ENCODE data around the gene COPZ1.
"Not testable (repeated sequence)": the region's sequence is repeated elsewhere in the genome, so short reads cannot be mapped to it uniquely, and the experiment has no call there.

COPZ1 gene

DNA sequence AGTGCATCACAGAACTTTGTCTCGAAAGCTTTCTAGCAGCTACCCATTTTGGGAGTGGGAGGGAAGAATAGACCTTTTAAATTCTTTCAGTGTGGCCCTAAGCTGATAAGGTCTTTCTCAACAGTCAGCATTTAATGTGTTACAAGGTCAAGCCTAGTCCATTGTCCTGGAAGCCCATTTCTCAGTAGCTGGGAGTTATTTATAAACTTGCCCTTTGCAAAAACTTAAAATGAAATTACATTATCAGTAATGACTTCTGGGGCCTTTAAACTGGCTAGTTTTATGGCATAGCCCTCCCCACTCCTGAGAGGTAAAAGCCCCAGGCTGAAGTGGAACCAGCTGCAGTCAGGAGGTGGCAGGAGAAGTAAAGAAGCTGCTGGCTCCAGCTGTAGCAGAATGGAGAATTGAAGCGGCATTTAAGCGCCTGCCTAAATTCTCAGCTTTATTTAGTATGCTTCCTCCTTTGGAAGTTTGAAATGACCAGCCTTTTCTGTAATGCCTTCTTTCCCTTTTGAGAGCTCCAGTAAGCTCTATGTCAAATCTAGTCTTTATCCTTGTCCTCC lies 12.4 kb downstream of the COPZ1 start:
- DNase-seq, result no peak

GRCh38 chr12:54337854-54338650 lies 13.1 kb downstream of the COPZ1 start:
- no peak for DNase-seq

- no peak for DNase-seq
Observed at GRCh38 chr12:54338698-54339296, 13.9 kb downstream of the COPZ1 start.

DNA sequence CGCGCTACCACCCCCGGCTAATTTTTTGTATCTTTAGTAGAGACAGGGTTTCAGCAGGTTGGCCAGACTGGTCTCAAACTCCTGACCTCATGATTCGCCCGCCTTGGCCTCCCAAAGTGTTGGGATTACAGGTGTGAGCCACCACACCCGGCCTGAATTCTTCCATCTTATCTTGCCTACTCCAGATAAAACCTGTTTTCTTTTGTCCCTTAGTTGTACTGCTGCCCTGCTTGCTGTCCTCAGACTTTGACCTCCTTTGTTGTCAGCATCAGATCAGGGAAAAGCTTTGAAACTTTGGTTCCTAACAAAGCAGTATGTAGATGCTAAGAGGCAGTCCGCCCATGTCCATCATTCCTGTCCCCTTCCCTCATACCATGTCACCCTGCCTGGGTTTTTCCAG lies 15.9 kb downstream of the COPZ1 start:
- DNase-seq, result no peak

GRCh38 chr12:54341378-54342300 lies 16.7 kb downstream of the COPZ1 start:
- no peak for DNase-seq

DNA sequence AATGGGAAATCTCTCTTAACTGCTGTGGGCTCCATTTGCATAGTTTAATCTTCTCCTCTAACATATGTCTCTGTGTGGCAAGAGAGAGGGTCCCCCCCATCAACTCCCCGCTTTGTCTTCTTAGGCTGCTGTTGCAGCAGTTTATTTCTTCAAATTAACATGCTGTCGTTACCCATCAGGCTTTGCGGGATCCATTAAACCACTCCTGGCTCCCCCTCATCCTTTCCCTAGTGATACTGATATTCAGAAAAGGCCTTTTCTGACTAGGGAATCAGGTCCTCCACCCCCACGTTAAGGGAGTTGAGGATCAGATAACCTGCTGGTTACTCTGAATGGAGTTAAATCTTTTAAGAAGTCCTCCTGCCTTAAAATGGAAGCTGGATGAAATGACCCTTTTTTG lies 24.1 kb downstream of the COPZ1 start:
- no peak for DNase-seq

DNA sequence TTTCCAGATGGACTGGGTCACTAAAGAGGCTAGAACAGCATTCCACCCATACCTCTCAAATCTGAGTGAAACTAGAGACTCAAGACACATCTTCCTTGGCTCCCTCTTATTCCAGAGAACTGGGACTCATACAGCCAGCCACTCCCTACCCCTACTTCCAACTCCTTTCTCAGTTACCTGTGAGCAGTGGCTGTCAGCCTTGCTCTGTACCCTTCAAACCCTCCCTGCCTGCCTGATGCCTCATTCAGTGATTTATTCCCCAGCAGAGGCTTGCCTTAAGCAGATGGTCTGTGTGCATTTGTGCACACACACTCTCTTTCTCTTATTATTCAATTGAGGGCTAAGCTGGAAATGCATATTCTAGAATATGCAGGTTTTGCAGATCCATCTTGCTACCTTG lies 24.7 kb downstream of the COPZ1 start:
- no peak for DNase-seq

- DNase-seq, result no peak
Observed at GRCh38 chr12:54350743-54351142, 25.8 kb downstream of the COPZ1 start.

DNA sequence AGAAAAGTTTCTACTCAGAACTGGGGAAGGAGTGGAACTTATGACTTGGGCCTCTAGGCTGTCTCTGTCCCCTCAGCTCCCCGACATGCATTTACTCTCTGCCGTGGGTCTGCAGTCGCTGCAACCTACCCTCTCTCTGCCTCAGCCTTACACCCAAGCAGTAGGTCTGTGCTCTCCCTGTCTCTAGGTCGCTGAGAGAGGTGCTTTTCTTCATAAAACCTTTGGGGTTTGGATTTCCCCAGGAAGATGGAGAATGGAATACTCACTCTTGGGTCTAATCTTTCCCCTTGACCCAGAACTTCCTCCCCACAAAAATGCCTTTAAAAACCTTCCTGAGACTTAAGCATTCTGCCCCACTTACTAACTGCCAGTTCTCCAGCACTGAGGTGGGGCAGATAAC lies 26.4 kb downstream of the COPZ1 start:
- no peak for DNase-seq

- DNase-seq, result peak; percentile 78
Observed at GRCh38 chr12:54352022-54352531, 27.1 kb downstream of the COPZ1 start.

DNA sequence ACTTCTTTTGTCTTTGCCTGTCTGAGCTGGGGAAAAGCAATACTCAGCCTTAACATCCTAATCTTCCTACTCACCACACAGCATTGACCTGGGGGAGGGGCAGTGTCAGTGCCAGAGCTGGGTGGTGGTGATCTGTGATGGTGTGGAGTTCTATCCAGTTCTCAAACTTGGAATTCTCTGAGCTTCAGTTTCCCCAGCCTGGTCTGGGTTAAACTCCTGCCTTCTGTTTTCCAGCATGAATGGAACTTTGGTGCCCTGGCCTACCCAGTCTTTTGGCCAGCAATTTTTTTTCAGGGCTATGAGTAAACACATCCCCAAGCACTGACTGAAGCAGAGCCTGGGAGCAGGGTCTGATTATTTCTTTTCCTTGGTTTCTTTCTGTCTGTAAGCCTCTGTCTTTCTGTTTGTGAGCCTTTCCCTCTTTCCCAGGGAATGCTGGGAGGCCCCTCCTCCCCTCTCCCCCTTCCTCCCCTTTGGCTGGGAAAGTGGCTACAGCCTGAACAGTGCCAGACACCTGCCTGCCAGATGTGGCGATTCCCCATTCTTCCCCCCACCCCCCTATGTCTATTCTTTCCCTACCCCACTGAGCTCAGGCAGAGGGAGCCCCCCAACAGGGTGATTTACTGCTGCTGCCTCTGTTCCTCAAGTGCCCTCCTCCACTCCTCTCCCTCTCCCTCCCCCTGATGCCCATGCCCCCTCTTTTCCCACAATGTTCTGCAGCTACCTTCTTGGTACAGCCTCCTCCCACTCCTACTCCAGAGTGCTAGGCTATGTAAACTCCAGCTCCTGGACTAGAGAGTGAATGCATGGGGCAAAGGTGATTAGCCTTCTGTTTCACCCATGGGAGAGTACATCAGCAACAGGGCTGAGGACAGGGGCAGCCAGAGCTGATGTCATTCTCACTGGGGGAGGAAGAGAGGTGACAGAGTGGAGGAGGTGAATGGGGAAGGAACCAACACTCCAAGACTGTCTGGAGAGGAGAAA lies 28.3 kb downstream of the COPZ1 start:
- DNase-seq, result peak; percentile 57

GRCh38 chr12:54354271-54354670 lies 29.3 kb downstream of the COPZ1 start:
- DNase-seq, result not testable (repeated sequence)

DNA sequence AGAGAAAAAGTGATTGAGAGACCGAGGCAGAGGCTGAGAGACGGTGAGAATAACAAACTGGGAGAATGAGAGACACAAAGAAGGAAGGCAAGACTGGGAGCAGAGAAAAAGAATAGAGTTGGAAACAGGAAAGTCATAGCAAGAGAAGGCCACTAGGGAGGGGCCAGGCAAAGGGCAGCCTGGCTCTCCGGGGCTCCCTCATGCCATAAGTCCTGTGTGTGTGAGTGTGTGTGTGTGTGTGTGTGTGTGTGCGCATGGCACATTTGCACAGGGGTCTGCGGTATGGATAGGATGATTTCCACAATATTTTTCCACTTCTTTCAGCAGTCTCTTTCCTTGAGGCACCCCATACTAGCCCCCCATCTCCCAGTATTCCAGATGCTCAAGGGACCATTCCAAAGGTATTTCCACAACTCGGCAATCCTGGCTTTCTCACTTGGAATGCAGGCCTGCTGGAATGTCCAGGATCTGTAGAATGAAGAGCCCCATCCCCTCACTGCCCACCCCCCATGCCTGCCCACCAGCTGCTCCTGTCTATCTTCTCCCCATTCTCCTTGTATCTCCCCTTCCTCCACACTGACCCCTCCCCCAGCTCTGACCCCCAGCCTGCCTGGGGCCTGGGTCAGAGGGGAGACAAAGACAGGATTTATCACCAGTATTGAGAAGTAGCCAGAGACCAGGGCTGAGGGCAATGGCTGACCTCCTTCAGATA lies 30.3 kb downstream of the COPZ1 start:
- DNase-seq, result no peak

GRCh38 chr12:54356228-54356627 lies 31.3 kb downstream of the COPZ1 start:
- DNase-seq, result no peak

- DNase-seq, result no peak
Observed at GRCh38 chr12:54356951-54357356, 32.0 kb downstream of the COPZ1 start.

DNA sequence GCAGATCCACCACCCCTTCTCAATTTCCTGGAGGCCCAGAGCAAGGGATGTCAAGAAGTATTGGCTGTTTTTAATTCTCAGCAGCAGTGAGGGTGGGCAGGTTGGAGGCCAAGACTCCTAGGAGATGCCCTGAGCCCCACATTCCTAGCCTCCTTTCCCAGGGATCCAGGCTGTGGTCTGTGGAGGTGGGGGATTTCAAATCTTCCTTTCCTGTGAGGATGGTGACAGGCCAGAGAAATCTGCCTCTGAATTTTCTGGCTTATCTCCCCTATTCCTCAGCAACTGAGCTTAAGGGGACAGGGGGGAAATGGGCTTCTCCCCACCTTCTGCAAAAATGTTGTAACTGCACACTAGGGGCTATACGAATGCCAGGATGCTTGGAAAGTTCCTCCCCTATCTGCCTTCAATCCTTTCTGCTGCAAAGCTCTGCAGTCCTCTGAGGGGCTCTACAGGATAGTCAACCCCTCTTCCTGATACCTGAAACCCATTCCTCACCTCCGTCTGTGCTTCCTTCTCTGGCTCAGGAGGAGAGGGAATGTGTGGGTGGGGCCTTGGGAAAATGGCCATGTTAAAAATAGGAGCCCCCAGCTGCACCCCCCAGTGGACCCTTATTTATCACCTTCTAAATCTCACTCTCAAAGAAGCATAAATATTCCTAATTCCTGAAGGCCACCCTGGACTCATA lies 32.7 kb downstream of the COPZ1 start:
- DNase-seq, result no peak

- peak; percentile 22 for DNase-seq
Observed at GRCh38 chr12:54358191-54358944, 33.4 kb downstream of the COPZ1 start.

- peak; percentile 99 for DNase-seq
Observed at GRCh38 chr12:54358945-54359761, 34.2 kb downstream of the COPZ1 start.

Measured in NCI-H345 (cell line).